ENCODE data around the gene FCMR. TPM values are rescaled to one million over a fixed set of nuclear protein-coding genes. Genes with fewer than 3 reads are reported as not detected.
A peak's percentile ranks its signal among the peaks of the same experiment; 100 is the strongest.
"Not testable (repeated sequence)": the region's sequence is repeated elsewhere in the genome, so short reads cannot be mapped to it uniquely, and the experiment has no call there.

Gene FCMR
- total RNA-seq, 1 donor from 2014 or later, result 24.5 TPM

DNA sequence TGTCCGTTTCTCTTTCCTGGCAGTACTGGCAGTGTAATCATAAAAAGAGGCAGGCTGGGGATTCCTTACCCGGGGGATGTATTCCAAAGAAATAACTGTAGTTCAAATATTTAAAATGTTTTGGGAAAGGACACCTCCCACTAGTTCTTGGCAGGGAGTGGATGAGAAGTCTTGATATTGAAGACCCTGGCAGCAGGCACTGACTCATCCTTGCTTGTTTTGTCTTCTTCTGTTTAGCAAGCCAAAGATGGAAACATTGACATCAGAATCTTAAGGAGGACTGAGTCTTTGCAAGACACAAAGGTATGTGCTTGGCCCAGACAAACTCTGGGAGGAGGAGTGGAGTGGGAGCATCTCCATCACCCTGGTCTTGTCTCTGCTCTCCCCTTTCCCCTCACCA lies 55.7 kb downstream of the FCMR start:
- Mint-ChIP-seq H3K9me3 (no peaks in the 10 kb centered on the region), H3K4me3 (no peak overlapping the region), H3K36me3 (ENCODE audit: low read depth) (peaks cover 2% of the 10 kb centered on the region), H3K27me3 (ENCODE audit: insufficient read depth) (peaks cover 35% of the 10 kb centered on the region), H3K27ac (no peak overlapping the region), H3K4me1 (ENCODE audit: low read depth) (peaks cover 7% of the 10 kb centered on the region)
- intact Hi-C loops (cut with micrococcal nuclease), result no loop called here
- no peak for DNase-seq (ENCODE audit: low spot score)

DNA sequence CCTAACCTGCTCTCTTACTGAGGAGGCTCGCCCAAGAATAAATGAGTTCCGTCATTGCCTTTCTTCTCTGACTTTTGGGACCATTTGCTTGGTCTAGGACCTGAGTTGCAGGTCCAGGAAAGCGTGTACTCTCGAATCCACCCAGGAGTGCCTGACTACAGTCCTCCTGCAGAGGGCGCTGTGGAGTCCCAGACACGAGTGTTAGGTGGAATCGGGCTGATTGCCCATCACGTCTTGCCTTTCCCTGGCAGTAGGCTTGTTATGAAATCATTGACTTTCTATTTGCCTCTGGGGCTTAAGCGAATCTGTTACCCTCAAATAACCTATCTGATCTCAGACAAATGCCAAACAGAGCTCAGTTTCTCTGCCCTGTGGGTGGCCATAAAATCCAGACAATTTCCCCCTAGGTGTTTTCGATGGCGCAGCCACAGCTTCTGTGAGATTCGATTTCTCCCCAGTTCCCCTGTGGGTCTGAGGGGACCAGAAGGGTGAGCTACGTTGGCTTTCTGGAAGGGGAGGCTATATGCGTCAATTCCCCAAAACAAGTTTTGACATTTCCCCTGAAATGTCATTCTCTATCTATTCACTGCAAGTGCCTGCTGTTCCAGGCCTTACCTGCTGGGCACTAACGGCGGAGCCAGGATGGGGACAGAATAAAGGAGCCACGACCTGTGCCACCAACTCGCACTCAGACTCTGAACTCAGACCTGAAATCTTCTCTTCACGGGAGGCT lies 56.6 kb downstream of the FCMR start, which contains the start of gene IL20:
Gene IL20, plus strand, starts transcription at position 685 of the 733 bp plus-strand sequence. CDS start 230 bp downstream, outside the sequence.
- Mint-ChIP-seq H3K4me3 (no peak within 1 kb of the TSS), H3K9me3 (no peaks in the 10 kb centered on the region), H3K4me1 (ENCODE audit: low read depth) (peaks cover 7% of the 10 kb centered on the region), H3K27me3 (ENCODE audit: insufficient read depth) (peaks cover 39% of the 10 kb centered on the region), H3K27ac (no peak within 1 kb of the TSS), H3K36me3 (ENCODE audit: low read depth) (peaks cover 4% of the 10 kb centered on the region)
- intact Hi-C loops (cut with micrococcal nuclease), result loop anchor here (1.0 to 2.0 kb wide), 3 partner anchors 47 to 138 kb away; no protein-coding TSS in a partner anchor
- DNase-seq (ENCODE audit: low spot score), result peak; percentile 68

DNA sequence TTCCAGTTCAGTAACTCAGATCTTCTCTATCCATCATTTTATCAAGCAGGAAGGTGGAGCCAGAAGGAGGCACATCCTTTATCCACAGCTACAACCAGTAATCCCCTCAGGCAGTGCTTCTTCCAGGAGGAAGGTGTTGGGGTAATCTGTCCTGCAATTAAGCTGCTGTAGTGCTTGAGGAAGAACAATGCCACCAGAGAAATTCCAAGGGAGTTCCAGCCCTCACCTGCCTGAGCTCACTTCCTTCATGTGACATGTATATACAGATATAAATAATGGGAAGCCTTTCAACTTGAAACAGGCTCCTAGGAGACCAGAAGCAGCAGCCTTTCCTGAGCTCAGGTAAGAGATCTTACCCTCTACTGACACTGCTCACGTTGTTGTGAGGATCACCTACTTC lies 58.5 kb downstream of the FCMR start:
- H3K36me3 Mint-ChIP-seq (ENCODE audit: low read depth), result peaks cover 5% of the 10 kb centered on the region
- no peaks in the 10 kb centered on the region for H3K9me3 Mint-ChIP-seq

DNA sequence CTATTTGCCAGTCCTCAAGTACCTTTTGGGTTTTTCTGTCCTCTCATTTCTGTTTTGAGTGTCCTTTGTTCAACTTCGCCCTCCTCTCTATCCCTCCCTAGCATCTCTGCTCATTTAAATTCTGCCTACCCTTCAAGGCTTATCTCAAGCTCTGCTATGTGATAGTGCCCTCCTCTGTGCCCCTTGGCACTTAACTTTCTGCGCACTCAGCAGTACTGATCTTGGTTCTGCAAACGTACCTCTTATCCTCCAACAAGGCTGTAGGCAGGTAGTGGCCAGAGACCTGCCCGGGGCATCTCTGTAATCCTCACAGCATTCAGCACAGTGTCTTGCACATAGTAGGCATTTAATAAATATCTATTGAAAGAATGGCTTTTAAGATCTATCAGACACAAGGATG lies 61.6 kb downstream of the FCMR start:
- no peak for DNase-seq (ENCODE audit: low spot score)
- Mint-ChIP-seq H3K4me1 (ENCODE audit: low read depth) (peaks cover 19% of the 10 kb centered on the region), H3K36me3 (ENCODE audit: low read depth) (peaks cover 5% of the 10 kb centered on the region), H3K9me3 (no peaks in the 10 kb centered on the region), H3K27ac (no peak overlapping the region), H3K4me3 (no peak overlapping the region), H3K27me3 (ENCODE audit: insufficient read depth) (peaks cover 28% of the 10 kb centered on the region)
- intact Hi-C loops (cut with micrococcal nuclease), result no loop called here

More for the DNA sequence above, 58.5 kb downstream of the FCMR start:
- no peak for DNase-seq (ENCODE audit: low spot score)
- H3K27ac Mint-ChIP-seq, result no peak overlapping the region
- H3K4me3 Mint-ChIP-seq, result no peak overlapping the region
- intact Hi-C loops (cut with micrococcal nuclease), result no loop called here
- H3K27me3 Mint-ChIP-seq (ENCODE audit: insufficient read depth), result peaks cover 35% of the 10 kb centered on the region
- H3K4me1 Mint-ChIP-seq (ENCODE audit: low read depth), result peaks cover 12% of the 10 kb centered on the region

DNA sequence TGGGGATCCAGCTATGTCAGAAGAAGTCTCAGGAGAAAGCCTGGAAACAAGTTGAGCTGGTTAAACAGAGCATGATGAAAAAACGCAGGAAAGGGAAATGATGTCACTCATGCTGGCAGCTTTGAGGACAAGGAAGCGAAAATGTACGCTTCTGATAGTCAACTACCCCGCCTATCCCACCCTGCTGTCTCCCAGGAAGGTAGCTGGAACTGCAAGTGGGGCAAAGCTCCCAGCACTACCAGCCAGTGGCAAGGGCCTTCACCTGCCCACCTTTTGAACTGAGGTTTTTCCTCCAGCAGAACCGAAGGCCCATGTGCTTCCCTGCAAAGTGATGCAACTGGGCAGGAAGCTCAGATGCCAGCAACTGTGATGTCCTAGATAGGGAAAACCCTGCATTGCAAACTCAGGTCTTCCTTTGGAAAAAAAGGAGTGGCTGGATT lies 62.6 kb downstream of the FCMR start:
- Mint-ChIP-seq H3K4me1 (ENCODE audit: low read depth) (peaks cover 14% of the 10 kb centered on the region), H3K27ac (no peak overlapping the region), H3K36me3 (ENCODE audit: low read depth) (peaks cover 5% of the 10 kb centered on the region), H3K27me3 (ENCODE audit: insufficient read depth) (peaks cover 31% of the 10 kb centered on the region), H3K9me3 (no peaks in the 10 kb centered on the region), H3K4me3 (no peak overlapping the region)
- intact Hi-C loops (cut with micrococcal nuclease), result no loop called here
- DNase-seq (ENCODE audit: low spot score), result no peak

DNA sequence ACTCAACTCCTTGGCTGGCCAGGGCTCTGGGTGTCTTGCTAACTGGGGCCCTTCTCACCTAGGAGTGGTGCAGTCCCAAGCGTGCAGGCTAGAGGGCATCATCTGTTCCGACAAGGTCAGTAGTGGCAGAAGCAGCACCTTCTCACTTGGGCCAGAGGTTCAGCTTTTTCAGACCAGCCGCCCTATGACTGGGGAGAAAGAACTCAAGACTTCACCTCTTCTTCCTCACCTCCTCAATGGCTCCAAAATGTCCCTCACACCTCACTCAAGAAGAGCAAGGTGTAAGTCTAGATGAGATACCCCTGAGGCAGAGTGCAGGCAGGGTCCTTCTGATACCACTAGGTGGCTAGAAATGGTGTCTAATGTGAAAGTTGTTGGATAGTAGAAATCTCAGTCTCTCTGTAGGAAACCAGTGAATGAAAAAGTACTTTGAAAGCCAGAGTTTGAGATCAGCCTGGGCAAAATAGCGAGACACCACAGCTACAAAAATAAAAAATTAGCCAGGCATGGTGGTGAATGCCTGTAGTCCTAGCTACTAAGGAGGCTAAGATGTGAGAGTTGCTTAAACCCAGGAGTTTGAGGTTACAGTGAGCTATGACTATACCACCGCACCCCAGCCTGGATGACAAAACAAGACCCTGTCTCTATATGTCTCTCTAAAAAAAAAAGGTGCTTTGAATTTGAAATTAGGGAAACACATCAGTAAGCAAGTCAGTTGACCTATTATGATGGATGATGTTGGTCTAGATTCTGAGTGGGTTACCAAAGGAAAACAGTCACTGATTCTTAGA lies 64.9 kb downstream of the FCMR start:
- no peak overlapping the region for H3K4me3 Mint-ChIP-seq
- intact Hi-C loops (cut with micrococcal nuclease), result no loop called here
- peaks cover 5% of the 10 kb centered on the region for H3K36me3 Mint-ChIP-seq (ENCODE audit: low read depth)
- H3K9me3 Mint-ChIP-seq, result peaks cover 11% of the 10 kb centered on the region
- H3K4me1 Mint-ChIP-seq (ENCODE audit: low read depth), result peaks cover 14% of the 10 kb centered on the region
- no peak overlapping the region for H3K27ac Mint-ChIP-seq
- peaks cover 28% of the 10 kb centered on the region for H3K27me3 Mint-ChIP-seq (ENCODE audit: insufficient read depth)
- no peak for DNase-seq (ENCODE audit: low spot score)

DNA sequence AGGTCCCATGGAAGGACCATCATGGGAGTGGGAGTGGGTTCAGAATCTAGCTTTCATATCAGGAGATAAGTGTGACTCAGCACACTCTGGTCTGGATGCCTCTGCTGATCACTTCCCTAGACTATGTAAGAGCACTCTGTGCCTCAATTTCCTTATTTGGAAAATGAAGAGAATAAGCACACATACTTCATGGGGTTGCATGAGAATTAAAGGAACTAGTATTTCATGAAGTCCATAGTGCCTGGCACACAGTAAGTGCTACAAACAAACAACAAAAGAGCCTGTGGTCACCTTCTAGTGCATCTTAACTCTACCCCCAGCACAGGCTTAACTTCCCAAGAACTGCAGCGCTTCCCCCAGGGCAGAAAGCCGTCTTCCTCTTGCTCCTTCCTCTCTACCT lies 65.9 kb downstream of the FCMR start:
- no peak overlapping the region for H3K4me3 Mint-ChIP-seq
- intact Hi-C loops (cut with micrococcal nuclease), result no loop called here
- H3K27me3 Mint-ChIP-seq (ENCODE audit: insufficient read depth), result peaks cover 30% of the 10 kb centered on the region

DNA sequence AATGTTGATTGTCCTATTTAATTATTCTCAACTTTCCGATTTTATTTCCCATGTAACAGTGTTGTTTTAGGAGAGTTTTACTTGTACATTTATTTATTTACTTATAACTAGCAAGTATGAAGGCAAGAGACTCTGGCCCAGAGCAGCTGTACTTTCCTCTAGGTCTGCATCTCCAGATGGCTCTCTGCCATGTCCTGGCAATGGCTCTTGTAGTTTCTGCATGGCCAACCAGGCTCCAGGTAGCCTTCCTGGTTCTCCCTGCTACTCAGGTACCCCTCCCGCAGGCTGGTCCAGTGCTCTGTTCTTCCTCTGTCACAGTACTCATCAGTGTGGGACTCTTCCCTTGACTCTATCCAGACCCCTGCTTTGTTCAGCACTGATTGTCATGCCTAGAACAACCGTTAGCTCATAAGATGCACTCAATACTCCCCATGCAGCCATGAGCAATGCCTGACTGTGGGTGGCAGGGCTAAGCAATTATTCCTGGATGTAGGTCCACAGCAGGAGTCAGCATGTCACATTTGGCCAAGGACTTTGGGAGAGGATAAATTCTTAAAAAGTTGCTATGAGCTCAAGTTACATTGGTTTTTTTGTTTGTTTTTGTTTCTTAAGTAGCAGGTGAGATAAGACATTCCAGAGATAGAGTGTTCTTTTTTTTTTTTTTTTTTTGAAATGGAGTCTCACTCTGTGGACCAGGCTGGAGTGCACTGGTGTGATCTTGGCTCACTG lies 67.2 kb downstream of the FCMR start:
- Mint-ChIP-seq H3K27ac (no peak overlapping the region), H3K36me3 (ENCODE audit: low read depth) (no peaks in the 10 kb centered on the region)
- intact Hi-C loops (cut with micrococcal nuclease), result no loop called here

More for the DNA sequence above, 65.9 kb downstream of the FCMR start:
- DNase-seq (ENCODE audit: low spot score), result no peak
- Mint-ChIP-seq H3K9me3 (peaks cover 15% of the 10 kb centered on the region), H3K36me3 (ENCODE audit: low read depth) (peaks cover 4% of the 10 kb centered on the region), H3K4me1 (ENCODE audit: low read depth) (peaks cover 14% of the 10 kb centered on the region), H3K27ac (no peak overlapping the region)

DNA sequence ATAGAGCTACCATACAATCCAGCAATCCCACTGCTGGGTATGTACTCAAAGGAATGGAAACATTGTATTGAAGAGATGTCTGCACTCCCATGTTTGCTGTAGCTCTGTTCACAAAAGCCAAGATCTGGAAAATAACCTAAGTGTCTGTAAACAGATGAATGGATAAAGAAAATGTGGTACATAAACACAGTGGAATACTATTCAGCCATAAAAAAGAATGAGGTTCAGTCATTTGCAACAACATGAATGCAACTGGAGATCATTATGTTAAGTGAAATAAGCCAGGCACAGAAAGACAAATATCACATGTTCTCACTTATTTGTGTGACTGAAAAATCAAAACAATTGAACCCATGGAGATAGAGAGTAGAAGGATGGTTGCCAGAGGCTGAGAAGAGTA lies 68.0 kb downstream of the FCMR start:
- Mint-ChIP-seq H3K27me3 (ENCODE audit: insufficient read depth) (peaks cover 43% of the 10 kb centered on the region), H3K9me3 (peaks cover 15% of the 10 kb centered on the region)
- H3K36me3 Mint-ChIP-seq (ENCODE audit: low read depth); DNase-seq (ENCODE audit: low spot score); H3K27ac Mint-ChIP-seq; H3K4me1 Mint-ChIP-seq (ENCODE audit: low read depth); H3K4me3 Mint-ChIP-seq; intact Hi-C loops (cut with micrococcal nuclease): not testable (repeated sequence)

More for the DNA sequence above, 67.2 kb downstream of the FCMR start:
- no peak for DNase-seq (ENCODE audit: low spot score)
- Mint-ChIP-seq H3K4me1 (ENCODE audit: low read depth) (peaks cover 14% of the 10 kb centered on the region), H3K27me3 (ENCODE audit: insufficient read depth) (peaks cover 40% of the 10 kb centered on the region), H3K4me3 (no peak overlapping the region), H3K9me3 (peaks cover 15% of the 10 kb centered on the region)

Other genes with a start within 250 kb of the FCMR start
- 117 and 120 TPM in 2 replicates for gene MAPKAPK2, start 237.0 kb downstream of the FCMR start, total RNA-seq
- gene IL19, start 151.2 kb downstream of the FCMR start, total RNA-seq, result not detected in 2 replicates
- 4.4 and 5.0 TPM in 2 replicates for gene IL10, start 149.4 kb downstream of the FCMR start, total RNA-seq
- gene IL20, start 56.3 kb downstream of the FCMR start, total RNA-seq, result not detected in 2 replicates
- 4.4 and 6.8 TPM in 2 replicates for gene IL24, start 24.5 kb downstream of the FCMR start, total RNA-seq
- gene PIGR, start 24.5 kb upstream of the FCMR start, total RNA-seq, result 0.07 TPM in 1 of 2 replicates, not detected in the other
- gene FCAMR, start 48.5 kb upstream of the FCMR start, total RNA-seq, result not detected in 2 replicates
- not detected in 2 replicates for gene C1orf116, start 110.8 kb upstream of the FCMR start, total RNA-seq
- 8.4 and 8.7 TPM in 2 replicates for gene YOD1, start 129.3 kb upstream of the FCMR start, total RNA-seq
- gene PFKFB2, start 131.3 kb upstream of the FCMR start, total RNA-seq, result 2.9 and 4.4 TPM in 2 replicates
- 2.3 TPM in 2 replicates for gene C4BPB, start 166.9 kb upstream of the FCMR start, total RNA-seq
- gene C4BPA, start 182.3 kb upstream of the FCMR start, total RNA-seq, result not detected in 2 replicates

Data from activated T-helper 1 cell treated with anti-CD3 and anti-CD28 coated beads, Interleukin-12 subunit alpha, Interleukin-12 subunit beta, Interleukin-2, Interleukin-4 antibody, amounts not matched to agents 30 ng/mL and 10 ng/mL and 1 ng/mL, durations not matched to agents 14 hours and 24 hours and 36 hours (primary cell).